Mucosa of stomach (tissue), 1 donor: ENCODE measurements around the gene TEDC2.

Experiments used
- H3K27me3 ChIP-seq: one replicate; pipeline ENCODE4 v1.7.0; 2013; ENCODE audit warnings: mild to moderate bottlenecking, low read length; ENCODE audit not compliant: control insufficient read depth, insufficient read depth
- H3K36me3 ChIP-seq: one replicate; pipeline ENCODE4 v1.7.0; 2013; ENCODE audit warnings: low read length; ENCODE audit not compliant: control insufficient read depth, insufficient read depth
- H3K4me1 ChIP-seq: one replicate; pipeline ENCODE4 v1.7.0; 2013; ENCODE audit warnings: mild to moderate bottlenecking, low read length; ENCODE audit not compliant: control insufficient read depth, insufficient read depth
- H3K4me3 ChIP-seq: one replicate; pipeline ENCODE4 v1.7.0; 2013; ENCODE audit warnings: low read length
- H3K9ac ChIP-seq: one replicate; pipeline ENCODE4 v1.7.0; 2013; ENCODE audit warnings: mild to moderate bottlenecking, low read length, moderate library complexity
- H3K9me3 ChIP-seq: one replicate; pipeline ENCODE4 v1.7.0; 2013; ENCODE audit warnings: mild to moderate bottlenecking, low read length, moderate library complexity; ENCODE audit not compliant: control insufficient read depth
- donor health status: Pancreatic carcinoma.

TEDC2 gene

DNA sequence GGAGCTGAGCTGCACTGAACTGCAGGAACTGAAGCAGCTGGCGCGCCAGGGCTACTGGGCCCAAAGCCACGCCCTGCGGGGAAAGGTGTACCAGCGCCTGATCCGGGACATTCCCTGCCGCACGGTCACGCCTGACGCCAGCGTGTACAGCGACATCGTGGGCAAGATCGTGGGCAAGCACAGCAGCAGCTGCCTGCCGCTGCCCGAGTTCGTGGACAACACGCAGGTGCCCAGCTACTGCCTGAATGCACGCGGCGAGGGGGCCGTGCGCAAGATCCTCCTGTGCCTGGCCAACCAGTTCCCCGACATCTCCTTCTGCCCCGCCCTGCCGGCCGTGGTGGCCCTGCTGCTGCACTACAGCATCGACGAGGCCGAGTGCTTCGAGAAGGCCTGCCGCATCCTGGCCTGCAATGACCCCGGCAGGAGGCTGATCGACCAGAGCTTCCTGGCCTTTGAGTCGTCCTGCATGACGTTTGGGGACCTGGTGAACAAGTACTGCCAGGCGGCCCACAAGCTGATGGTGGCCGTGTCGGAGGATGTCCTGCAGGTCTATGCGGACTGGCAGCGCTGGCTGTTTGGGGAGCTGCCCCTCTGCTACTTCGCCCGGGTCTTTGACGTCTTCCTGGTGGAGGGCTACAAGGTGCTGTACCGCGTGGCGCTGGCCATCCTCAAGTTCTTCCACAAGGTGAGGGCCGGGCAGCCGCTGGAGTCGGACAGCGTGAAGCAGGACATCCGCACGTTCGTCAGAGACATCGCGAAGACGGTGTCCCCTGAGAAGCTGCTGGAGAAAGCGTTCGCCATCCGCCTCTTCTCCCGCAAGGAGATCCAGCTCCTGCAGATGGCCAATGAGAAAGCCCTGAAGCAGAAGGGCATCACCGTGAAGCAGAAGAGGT lies 36.6 kb downstream of the TEDC2 start:
- Histone ChIP-seq H3K9me3 (no peaks in the 10 kb centered on the region), H3K4me3 (no peak overlapping the region), H3K9ac (no peak overlapping the region), H3K4me1 (peaks cover 16% of the 10 kb centered on the region), H3K27me3 (no peaks in the 10 kb centered on the region), H3K36me3 (no peaks in the 10 kb centered on the region)

DNA sequence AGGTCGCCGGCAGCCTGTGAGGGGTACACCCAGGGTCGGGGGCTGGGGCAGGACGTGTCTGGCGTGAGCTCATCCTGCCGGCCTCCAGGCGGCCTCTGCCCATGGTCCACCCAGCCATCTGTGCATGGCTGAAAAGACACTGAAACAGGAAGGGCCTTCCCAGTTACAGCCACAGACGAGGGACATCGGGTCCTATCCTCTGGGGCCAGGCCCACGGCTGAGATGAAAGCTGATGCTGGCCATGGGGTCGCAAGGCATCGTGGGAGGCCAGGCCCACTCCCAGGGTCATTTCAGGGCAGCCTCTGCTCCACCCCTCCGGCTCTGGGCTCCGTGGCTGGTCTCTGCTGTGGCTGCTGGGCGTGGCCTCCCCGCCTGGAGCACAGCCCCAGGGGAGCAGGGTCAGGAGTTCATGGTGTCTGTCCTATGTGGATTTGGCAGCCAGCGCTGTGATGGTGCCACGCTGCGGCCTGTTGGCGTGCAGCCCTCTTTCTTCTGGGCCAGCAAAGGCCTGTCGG lies 37.3 kb downstream of the TEDC2 start:
- no peak overlapping the region for H3K9ac ChIP-seq
- no peaks in the 10 kb centered on the region for H3K9me3 ChIP-seq
- H3K27me3 ChIP-seq = no peaks in the 10 kb centered on the region
- no peak overlapping the region for H3K4me3 ChIP-seq
- H3K36me3 ChIP-seq = no peaks in the 10 kb centered on the region
- H3K4me1 ChIP-seq = peaks cover 17% of the 10 kb centered on the region

DNA sequence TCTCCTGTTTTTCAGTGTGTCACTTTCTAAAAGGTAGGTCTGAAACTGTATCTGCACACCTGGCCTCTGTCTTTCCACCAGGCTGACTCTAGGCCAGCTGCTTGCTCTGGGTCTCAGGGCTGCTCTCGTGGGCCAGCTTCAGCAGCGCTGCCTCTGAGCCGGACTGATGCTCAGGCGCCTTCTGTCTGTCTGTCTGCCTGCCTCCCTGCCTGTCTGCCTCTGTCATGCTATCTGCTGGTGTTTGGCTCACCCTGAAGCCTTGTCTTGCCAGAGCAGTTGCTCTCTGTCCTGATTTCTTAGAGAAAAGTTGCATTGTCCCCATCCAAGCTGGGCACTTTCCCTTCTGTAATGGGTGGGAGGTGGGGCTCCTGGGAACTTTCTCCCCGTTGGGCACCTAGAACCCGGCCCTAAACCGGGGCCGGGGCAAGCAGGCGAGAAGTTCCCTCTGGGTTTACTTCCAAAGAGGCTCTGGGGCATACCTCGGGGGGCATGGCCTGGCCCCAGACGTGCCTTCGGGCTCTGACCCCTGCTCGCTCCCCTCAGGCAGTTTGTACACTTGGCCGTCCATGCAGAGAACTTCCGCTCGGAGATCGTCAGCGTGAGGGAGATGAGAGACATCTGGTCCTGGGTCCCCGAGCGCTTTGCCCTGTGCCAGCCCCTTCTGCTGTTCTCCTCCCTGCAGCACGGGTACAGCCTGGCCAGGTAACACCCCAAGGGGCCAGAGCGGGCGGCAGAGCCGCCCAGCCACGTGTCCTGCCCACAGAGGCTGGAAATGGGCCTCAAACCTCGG lies 38.0 kb downstream of the TEDC2 start:
- Histone ChIP-seq H3K4me1 (peaks cover 19% of the 10 kb centered on the region), H3K36me3 (no peaks in the 10 kb centered on the region), H3K9me3 (no peaks in the 10 kb centered on the region), H3K9ac (no peak overlapping the region), H3K27me3 (no peaks in the 10 kb centered on the region), H3K4me3 (no peak overlapping the region)

DNA sequence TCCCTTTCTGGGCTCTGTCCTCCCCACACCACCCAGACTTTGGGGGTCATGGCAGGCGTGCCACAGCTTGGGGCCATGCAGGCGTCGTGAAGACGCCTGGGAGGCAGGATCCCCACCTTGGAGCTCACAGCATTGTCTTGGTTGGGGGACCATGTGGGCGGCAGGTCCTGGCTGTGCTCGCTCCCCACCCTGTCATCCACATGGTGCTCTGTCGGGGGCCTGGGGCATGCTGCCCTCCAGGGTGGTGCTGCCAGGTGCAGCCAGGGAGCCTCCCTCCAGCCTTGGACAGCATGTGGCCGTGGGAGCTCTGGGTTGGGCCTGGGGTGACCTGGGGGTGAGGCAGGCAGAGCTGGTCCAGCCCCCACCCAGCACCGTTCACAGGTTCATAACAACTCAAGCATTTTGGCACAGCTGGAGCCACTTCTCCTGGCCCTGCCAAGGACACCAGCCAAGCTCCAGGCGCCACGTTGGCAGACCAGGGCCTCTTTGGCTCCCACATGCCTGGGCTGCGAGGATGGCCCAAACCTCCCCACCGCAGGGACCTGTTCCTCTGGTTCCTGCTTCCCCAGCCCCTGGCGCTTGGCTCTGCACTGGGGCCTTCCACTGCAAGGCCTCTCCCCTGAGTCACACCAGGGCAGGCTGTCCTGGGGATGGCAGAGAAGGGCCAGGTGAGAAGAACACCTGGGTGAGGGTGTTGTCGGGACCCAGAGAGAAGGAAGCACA lies 38.8 kb downstream of the TEDC2 start:
- H3K27me3 ChIP-seq = no peaks in the 10 kb centered on the region
- no peaks in the 10 kb centered on the region for H3K36me3 ChIP-seq
- no peak overlapping the region for H3K9ac ChIP-seq
- H3K9me3 ChIP-seq = no peaks in the 10 kb centered on the region
- H3K4me1 ChIP-seq = peaks cover 22% of the 10 kb centered on the region
- no peak overlapping the region for H3K4me3 ChIP-seq

DNA sequence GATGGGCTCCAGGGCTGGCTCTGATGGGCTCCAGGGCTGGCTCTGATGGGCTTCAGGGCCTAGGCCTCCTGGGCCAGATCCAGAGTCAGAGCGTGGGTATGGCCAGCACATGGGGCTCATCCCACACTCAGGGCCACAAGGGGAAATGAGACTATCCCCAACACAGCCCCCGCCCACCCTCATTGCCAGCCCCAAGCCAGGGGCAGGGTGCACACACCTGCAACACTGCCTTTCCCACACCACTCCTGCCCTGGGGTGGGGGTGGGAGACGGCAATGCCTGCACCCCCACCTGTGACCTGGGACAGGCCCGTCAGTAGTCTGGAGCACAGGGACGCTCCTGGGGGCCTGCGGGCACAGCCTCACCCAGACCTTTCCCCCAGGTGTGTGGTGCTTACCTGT lies 39.5 kb downstream of the TEDC2 start:
- Histone ChIP-seq H3K9me3 (no peaks in the 10 kb centered on the region), H3K27me3 (no peaks in the 10 kb centered on the region), H3K4me3 (no peak overlapping the region), H3K4me1 (peaks cover 22% of the 10 kb centered on the region), H3K36me3 (no peaks in the 10 kb centered on the region), H3K9ac (no peak overlapping the region)

DNA sequence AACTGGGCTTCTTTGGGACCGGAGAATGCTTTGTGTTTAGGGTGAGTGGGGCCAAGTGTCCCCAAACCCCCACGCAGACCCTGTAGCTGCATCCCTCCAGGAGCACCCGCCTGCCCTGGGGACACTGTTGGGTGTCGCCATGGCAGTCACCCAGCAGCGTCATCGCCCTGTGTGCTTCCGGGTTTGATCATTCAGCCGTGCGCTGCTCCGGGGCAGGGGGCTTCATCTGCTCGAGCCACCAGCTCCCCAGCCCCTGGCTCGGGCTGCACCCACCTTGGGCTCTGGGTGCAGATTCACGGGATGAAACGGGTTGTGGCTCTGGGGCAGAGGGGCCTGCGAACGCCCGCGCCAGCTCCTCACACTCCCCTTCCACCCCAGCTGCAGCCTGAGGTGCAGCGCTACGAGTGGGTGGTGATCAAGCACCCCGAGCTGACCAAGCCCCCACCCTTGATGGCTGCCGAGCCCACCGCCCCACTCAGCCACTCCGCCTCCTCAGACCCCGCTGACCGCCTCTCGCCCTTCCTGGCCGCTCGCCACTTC lies 40.1 kb downstream of the TEDC2 start:
- Histone ChIP-seq H3K9ac (no peak overlapping the region), H3K4me1 (peaks cover 22% of the 10 kb centered on the region), H3K36me3 (no peaks in the 10 kb centered on the region), H3K27me3 (no peaks in the 10 kb centered on the region), H3K9me3 (no peaks in the 10 kb centered on the region), H3K4me3 (no peak overlapping the region)

DNA sequence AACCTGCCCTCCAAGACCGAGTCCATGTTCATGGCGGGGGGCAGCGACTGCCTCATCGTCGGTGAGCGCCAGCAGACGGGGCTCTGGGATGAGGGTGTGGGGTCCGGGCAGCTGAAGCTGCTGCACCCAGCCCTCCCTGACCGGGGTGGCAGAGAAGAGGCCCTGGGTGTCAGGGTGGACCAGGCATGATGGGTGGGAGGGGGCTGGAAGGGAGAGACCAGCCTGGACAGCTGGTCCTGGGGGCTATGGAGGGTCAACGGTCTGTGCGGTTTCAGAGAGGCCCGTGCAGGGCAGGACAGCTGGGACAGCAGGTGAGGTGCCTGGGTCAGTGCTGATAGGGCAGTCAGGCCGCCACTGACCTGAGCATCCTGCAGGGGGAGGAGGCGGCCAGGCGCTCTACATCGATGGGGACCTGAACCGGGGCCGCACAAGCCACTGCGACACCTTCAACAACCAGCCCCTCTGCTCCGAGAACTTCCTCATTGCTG lies 40.6 kb downstream of the TEDC2 start:
- H3K9ac ChIP-seq = no peak overlapping the region
- H3K9me3 ChIP-seq = no peaks in the 10 kb centered on the region
- no peaks in the 10 kb centered on the region for H3K36me3 ChIP-seq
- H3K4me3 ChIP-seq = no peak overlapping the region
- H3K4me1 ChIP-seq = peaks cover 22% of the 10 kb centered on the region
- no peaks in the 10 kb centered on the region for H3K27me3 ChIP-seq

DNA sequence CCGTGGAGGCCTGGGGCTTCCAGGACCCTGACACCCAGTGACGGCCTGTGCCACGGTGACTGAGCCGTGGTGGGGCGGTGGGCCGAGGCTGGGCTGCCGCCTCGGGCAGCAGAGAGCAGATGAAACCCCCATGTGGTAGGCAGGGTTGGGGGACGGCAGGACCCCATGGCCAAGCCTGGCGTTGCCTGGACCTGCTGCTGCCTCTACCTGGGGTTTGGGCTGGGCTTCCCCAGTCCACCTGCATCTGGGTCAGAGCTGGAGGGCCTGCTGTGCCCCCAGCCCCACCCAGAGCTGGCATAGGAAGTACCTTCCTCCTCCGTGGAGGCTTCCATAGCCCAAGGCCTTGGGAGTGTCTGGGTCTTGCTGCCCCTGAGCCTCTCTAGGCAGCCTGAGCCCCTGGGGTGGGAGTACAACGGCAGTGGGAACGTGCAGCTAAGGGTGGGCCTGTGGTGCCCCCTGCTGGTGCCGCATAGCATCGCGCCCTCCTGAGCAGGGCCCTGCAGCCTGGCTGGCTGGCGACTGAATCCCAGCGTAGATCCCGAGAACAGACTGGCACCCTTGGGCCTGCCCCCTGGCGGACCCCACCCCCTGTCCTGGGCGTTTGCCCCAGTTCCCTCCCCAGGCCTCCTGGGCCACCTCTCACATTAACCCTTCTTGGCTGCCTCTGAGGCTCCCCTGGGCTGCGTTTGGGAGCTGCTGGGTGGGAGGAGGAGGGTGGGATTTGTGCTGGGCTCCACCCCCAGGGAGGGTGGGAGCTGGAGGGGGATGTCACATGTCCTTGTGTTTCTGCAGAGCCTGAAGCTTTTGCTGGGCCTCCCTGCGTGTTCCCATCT lies 41.2 kb downstream of the TEDC2 start:
- H3K4me3 ChIP-seq = no peak overlapping the region
- no peaks in the 10 kb centered on the region for H3K36me3 ChIP-seq
- no peaks in the 10 kb centered on the region for H3K9me3 ChIP-seq
- peaks cover 22% of the 10 kb centered on the region for H3K4me1 ChIP-seq
- peak overlapping the region; percentile 43 for H3K9ac ChIP-seq
- no peaks in the 10 kb centered on the region for H3K27me3 ChIP-seq

DNA sequence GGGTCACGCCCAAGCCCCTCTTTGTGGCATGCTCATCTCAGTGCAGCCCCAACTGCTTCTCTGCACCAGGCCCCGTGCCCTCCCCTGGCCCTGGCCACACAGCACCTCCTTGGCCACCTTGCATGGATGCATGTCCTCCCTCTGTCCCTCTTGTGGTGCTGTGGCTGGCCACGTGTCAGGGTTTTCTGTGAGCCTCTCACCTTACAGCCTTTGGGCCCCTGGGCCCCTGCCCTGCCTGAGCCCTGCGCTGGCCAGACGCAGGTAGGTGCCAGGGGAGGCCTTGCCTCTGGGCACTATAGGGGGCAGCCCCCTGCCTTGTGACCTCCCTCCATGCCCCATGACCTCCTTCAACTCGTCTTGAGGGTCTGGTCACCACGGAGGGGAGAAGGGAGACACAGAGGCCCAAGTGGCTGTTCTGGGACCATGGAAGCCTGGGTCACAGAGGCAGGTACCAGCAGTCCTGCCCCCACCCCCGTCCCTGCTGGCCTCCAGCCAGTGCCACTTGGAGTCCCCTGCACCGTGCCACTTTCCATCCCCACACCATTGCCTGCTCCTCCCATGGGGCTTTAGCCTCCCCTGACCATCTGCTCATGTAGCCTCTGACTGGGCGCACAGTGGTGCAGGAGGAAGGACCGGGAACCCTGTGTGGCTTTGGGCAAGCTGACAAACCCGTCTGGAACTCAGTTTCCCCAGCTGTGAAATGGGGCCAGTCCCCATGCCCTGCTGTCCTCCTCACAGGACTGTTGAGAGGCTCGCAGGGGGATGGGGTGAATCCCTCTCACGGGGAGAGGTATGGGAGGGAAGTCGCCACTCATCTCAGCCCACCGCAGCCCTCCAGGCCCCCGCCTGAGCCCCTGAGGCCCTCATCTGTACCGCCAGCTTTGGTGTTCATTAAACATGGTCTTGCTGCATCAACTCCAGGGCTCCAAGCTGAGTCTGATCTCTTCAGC lies 42.3 kb downstream of the TEDC2 start:
- peaks cover 21% of the 10 kb centered on the region for H3K4me1 ChIP-seq
- no peaks in the 10 kb centered on the region for H3K36me3 ChIP-seq
- no peak overlapping the region for H3K9ac ChIP-seq
- H3K9me3 ChIP-seq = no peaks in the 10 kb centered on the region
- H3K4me3 ChIP-seq = no peak overlapping the region
- H3K27me3 ChIP-seq = no peaks in the 10 kb centered on the region

DNA sequence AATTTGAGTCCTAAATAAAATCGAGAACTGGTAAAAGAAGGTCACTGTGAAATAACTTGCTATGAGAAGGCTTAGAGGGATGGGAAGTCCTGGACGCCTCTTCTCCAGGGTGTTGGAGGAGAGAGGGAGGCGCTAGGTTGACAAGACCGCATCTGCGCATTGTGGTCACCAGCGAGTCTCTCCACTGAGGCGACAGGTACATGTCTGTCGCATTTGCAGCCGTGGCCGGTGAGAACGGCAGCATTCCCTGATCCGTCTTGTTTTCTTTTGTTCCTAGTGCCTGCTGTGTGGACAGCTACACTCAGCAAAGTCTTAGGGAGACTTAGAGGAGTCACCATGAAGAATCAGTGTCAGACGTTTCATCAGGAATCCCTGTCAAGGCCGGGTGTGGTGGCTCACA lies 45.8 kb downstream of the TEDC2 start:
- Histone ChIP-seq H3K27me3 (no peaks in the 10 kb centered on the region), H3K4me3 (no peak overlapping the region), H3K9me3 (no peaks in the 10 kb centered on the region), H3K4me1 (peaks cover 11% of the 10 kb centered on the region), H3K9ac (no peak overlapping the region), H3K36me3 (no peaks in the 10 kb centered on the region)
